SK-N-SH (cell line): ENCODE results near the gene AKAP12. TPM values are rescaled to one million over a fixed set of nuclear protein-coding genes. Genes with fewer than 3 reads are reported as not detected.
A peak's percentile ranks its signal among the peaks of the same experiment; 100 is the strongest.

Source experiments
- CTCF ChIA-PET: fragments of 300-600, 350-600 bp; formaldehyde crosslinking; extraction: SDS; loops from one replicate; lab custom pipeline; 2021; lab: Yijun Ruan, JAX
- POLR2A ChIA-PET: fragments of 350-600 bp; sonication (Branson Sonifier 250); formaldehyde crosslinking; extraction: SDS; loops from one replicate; lab custom pipeline; 2020; ENCODE audit warnings: antibody characterized with exemption, inconsistent platforms; lab: Yijun Ruan, JAX
- DNase-seq: peaks from one replicate; pipeline ENCODE4 v3.0.0; 2012
- H2AFZ ChIP-seq: fragments of 200-600 bp; sonication (generic); 2 replicates; pipeline ENCODE4 v1.8.1; 2016; ENCODE audit warnings: antibody characterized with exemption, mild to moderate bottlenecking, low read depth
- H3F3A ChIP-seq: fragments of 200-600 bp; sonication (generic); replicated peaks from 2 replicates; pipeline ENCODE3; 2016; ENCODE audit warnings: antibody characterized with exemption, mild to moderate bottlenecking; ENCODE audit not compliant: insufficient read depth
- H3K27ac ChIP-seq, 2 experiments: fragments of 200-500 bp in 1 of 2; fragments of 200-600 bp in 1 of 2; sonication (Bioruptor generic) in 1 of 2; sonication (generic), shearing (Covaris generic) in 1 of 2; 2 replicates each; pipeline versions ENCODE4 v1.5.1 to v1.6.1; 2014 to 2016; ENCODE audit warnings: low read depth in 2 of 2, inconsistent platforms in 1 of 2, low read length in 1 of 2, mild to moderate bottlenecking in 1 of 2, mixed read lengths in 1 of 2
- H3K27me3 ChIP-seq: fragments of 200-600 bp; sonication (generic), shearing (Covaris generic); 2 replicates; pipeline ENCODE4 v1.6.1; 2016; ENCODE audit warnings: mixed run types; ENCODE audit not compliant: insufficient read depth
- H3K36me3 ChIP-seq, 2 experiments: fragments of 200-500 bp in 1 of 2; fragments of 200-600 bp in 1 of 2; sonication (Bioruptor generic) in 1 of 2; sonication (generic) in 1 of 2; replicated peaks in 1 of 2; 2 replicates each; pipeline versions ENCODE3 to v1.5.1; 2014 to 2016; ENCODE audit warnings: low read length in 1 of 2, mild to moderate bottlenecking in 1 of 2; ENCODE audit not compliant: insufficient read depth in 2 of 2, control insufficient read depth in 1 of 2
- H3K4me1 ChIP-seq, 2 experiments: fragments of 200-500 bp in 1 of 2; fragments of 200-600 bp in 1 of 2; sonication (Bioruptor generic) in 1 of 2; sonication (generic), shearing (Covaris generic) in 1 of 2; 2 replicates each; pipeline versions ENCODE4 v1.5.1 to v1.6.1; 2014 to 2016; ENCODE audit warnings: low read depth in 1 of 2, low read length in 1 of 2, mixed run types in 1 of 2; ENCODE audit not compliant: insufficient read depth in 2 of 2, control insufficient read depth in 1 of 2
- H3K4me2 ChIP-seq: fragments of 200-600 bp; sonication (generic), shearing (Covaris generic); 2 replicates; pipeline ENCODE4 v1.6.1; 2017; ENCODE audit warnings: mixed run types
- H3K4me3 ChIP-seq, 2 experiments: fragments of 200-500 bp in 1 of 2; fragments of 200-600 bp in 1 of 2; sonication (Bioruptor generic) in 1 of 2; sonication (generic), shearing (Covaris generic) in 1 of 2; 2 replicates each; pipeline versions ENCODE4 v1.5.1 to v1.8.1; 2014 to 2016; ENCODE audit warnings: low read depth in 2 of 2, inconsistent platforms in 1 of 2, low read length in 1 of 2, mild to moderate bottlenecking in 1 of 2, mixed read lengths in 1 of 2, moderate library complexity in 1 of 2
- H3K79me2 ChIP-seq: fragments of 200-600 bp; sonication (generic); 2 replicates; pipeline ENCODE4 v1.8.1; 2017; ENCODE audit warnings: mild to moderate bottlenecking; ENCODE audit not compliant: insufficient read depth
- H3K9ac ChIP-seq: fragments of 200-600 bp; sonication (generic); 2 replicates; pipeline ENCODE4 v1.6.1; 2017; ENCODE audit warnings: mixed run types
- H3K9me2 ChIP-seq: fragments of 200-600 bp; sonication (generic); 2 replicates; pipeline ENCODE4 v1.6.1; 2017; ENCODE audit warnings: mixed run types
- H3K9me3 ChIP-seq: fragments of 200-600 bp; sonication (generic); 2 replicates; pipeline ENCODE4 v1.6.1; 2017; ENCODE audit warnings: mixed run types, mild to moderate bottlenecking, moderate library complexity
- H4K20me1 ChIP-seq: fragments of 200-600 bp; sonication (generic); 2 replicates; pipeline ENCODE4 v1.6.1; 2017; ENCODE audit warnings: mild to moderate bottlenecking, mixed run types; ENCODE audit not compliant: insufficient read depth
- CHD2 ChIP-seq: fragments of 150-350 bp; IDR thresholded peaks from 2 replicates; pipeline ENCODE4 v1.6.1; 2018; ENCODE audit warnings: low read length; ENCODE audit not compliant: partially characterized antibody
- CTCF ChIP-seq: fragments of 200-600 bp; sonication (generic); IDR thresholded peaks from 2 replicates; pipeline ENCODE4 v1.6.1; 2017; ENCODE audit warnings: antibody characterized with exemption, mild to moderate bottlenecking, moderate library complexity
- ELF1 ChIP-seq: IDR thresholded peaks from 2 replicates; pipeline ENCODE4 v1.4.0; 2012
- FOSL2 ChIP-seq: IDR thresholded peaks from 2 replicates; pipeline ENCODE4 v1.4.0; 2012; ENCODE audit warnings: low read depth, mild to moderate bottlenecking, moderate library complexity, borderline replicate concordance
- FOXM1 ChIP-seq: IDR thresholded peaks from 2 replicates; pipeline ENCODE4 v1.4.0; 2012; ENCODE audit warnings: low read depth, mild to moderate bottlenecking
- GABPA ChIP-seq: IDR thresholded peaks from 2 replicates; pipeline ENCODE4 v1.4.0; 2012; ENCODE audit warnings: low read depth, mild to moderate bottlenecking
- GATA2 ChIP-seq: sonication (generic); formaldehyde crosslinking; IDR thresholded peaks from 2 replicates; pipeline ENCODE4 v1.5.0; 2020; ENCODE audit warnings: mild to moderate bottlenecking, missing genetic modification reagents
- IRF3 ChIP-seq: fragments of 150-350 bp; IDR thresholded peaks from 2 replicates; pipeline ENCODE4 v1.6.1; 2016; ENCODE audit warnings: mild to moderate bottlenecking, low read depth, low read length
- JUND ChIP-seq: IDR thresholded peaks from 2 replicates; pipeline ENCODE4 v1.4.0; 2012
- MAX ChIP-seq: IDR thresholded peaks from 2 replicates; pipeline ENCODE4 v1.4.0; 2012; ENCODE audit warnings: low read depth
- MEF2A ChIP-seq: IDR thresholded peaks from 2 replicates; pipeline ENCODE4 v1.4.0; 2012; ENCODE audit warnings: low read depth, borderline replicate concordance
- MXI1 ChIP-seq: IDR thresholded peaks from 2 replicates; pipeline ENCODE4 v1.6.1; 2012; ENCODE audit warnings: mild to moderate bottlenecking, low read depth, low read length, improper control_type of control experiment
- NFIC ChIP-seq: IDR thresholded peaks from 2 replicates; pipeline ENCODE4 v1.4.0; 2012; ENCODE audit warnings: borderline replicate concordance
- NRF1 ChIP-seq: IDR thresholded peaks from 2 replicates; pipeline ENCODE4 v1.6.1; 2012; ENCODE audit warnings: low read depth, mild to moderate bottlenecking, low read length
- POLR2AphosphoS5 ChIP-seq: IDR thresholded peaks from 2 replicates; pipeline ENCODE4 v1.6.1; 2012; ENCODE audit warnings: low read depth, low read length
- RCOR1 ChIP-seq: fragments of 150-350 bp; IDR thresholded peaks from 2 replicates; pipeline ENCODE4 v1.6.1; 2017; ENCODE audit warnings: antibody characterized with exemption, low read length
- RFX5 ChIP-seq: IDR thresholded peaks from 2 replicates; pipeline ENCODE4 v1.6.1; 2012; ENCODE audit warnings: mild to moderate bottlenecking, improper control_type of control experiment, low read length
- TAF1 ChIP-seq: IDR thresholded peaks from 2 replicates; pipeline ENCODE4 v1.6.1; 2012; ENCODE audit warnings: low read depth, mild to moderate bottlenecking, low read length, moderate library complexity, borderline replicate concordance
- TEAD4 ChIP-seq: IDR thresholded peaks from 2 replicates; pipeline ENCODE4 v1.4.0; 2012; ENCODE audit warnings: mild to moderate bottlenecking, borderline replicate concordance; ENCODE audit not compliant: insufficient read depth
- YY1 ChIP-seq: IDR thresholded peaks from 2 replicates; pipeline ENCODE4 v1.4.0; 2012; ENCODE audit warnings: low read depth, mild to moderate bottlenecking
- WGBS: methylation state at CpG from one replicate; pipeline ENCODE4 v1.1.6; 2017; ENCODE audit warnings: low lambda C conversion rate; 5-methylcytosine and 5-hydroxymethylcytosine counted together
- polyA plus RNA-seq, 3 experiments: library from polyadenylated mRNA; depleted of rRNA; stranded (reverse); fragments of >200 nt; gene quantifications; 2 replicates each; pipeline ENCODE4 v1.2.3, GENCODE V29; 2012

Gene AKAP12
- polyA plus RNA-seq, 1 of the 3 experiments (the other 2 are of a cell fraction) = 46.5 TPM

- 68% methylated on average over 5 of the region's 5 CpGs for WGBS
- Histone ChIP-seq H3K4me2 (0 out of 2 replicates have a peak overlapping the region, but pooled peaks have one; percentile 83), H3K9me3 (no peaks in the 10 kb centered on the region), H3K27me3 (no peaks in the 10 kb centered on the region), H4K20me1 (peaks cover 20% of the 10 kb centered on the region; the same call in 1 of the 2 replicates), H3K36me3 (peaks cover 0 to 3% of the 10 kb centered on the region in 2 experiments), H3K27ac (no peak overlapping the region), H2AFZ (no peak overlapping the region), H3K4me1 (peaks cover 7 to 20% of the 10 kb centered on the region in 2 experiments; a peak in 3 of 4 replicates), H3K79me2 (peaks cover 71% of the 10 kb centered on the region), H3K9ac (no peak overlapping the region), H3F3A (peaks cover 14% of the 10 kb centered on the region), H3K4me3 (no peak overlapping the region; a peak in 1 of 4 replicates), H3K9me2 (no peaks in the 10 kb centered on the region)
- CTCF ChIA-PET = interaction anchor here (1.2 to 5.1 kb wide), 2 partner anchors 81 to 229 kb away, joined by 3 to 26 read pairs; no protein-coding TSS in a partner anchor
- no peak for DNase-seq
- TF ChIP-seq CHD2 (no peak), GATA2 (no peak), MEF2A (no peak), GABPA (no peak), TAF1 (no peak), MAX (no peak), IRF3 (no peak), FOSL2 (no peak), POLR2AphosphoS5 (no peak), YY1 (no peak), CTCF (no peak), ELF1 (no peak), NFIC (no peak), FOXM1 (no peak), RCOR1 (no peak)
- POLR2A ChIA-PET = no interaction called here
Observed at GRCh38 chr6:151243481-151243880, 3.7 kb downstream of the AKAP12 start.

GRCh38 chr6:151247490-151247889 is 7.7 kb downstream of the AKAP12 start:
- Histone ChIP-seq H3F3A (peaks cover 2% of the 10 kb centered on the region), H3K9me2 (no peaks in the 10 kb centered on the region), H3K4me1 (peaks cover 5 to 6% of the 10 kb centered on the region in 2 experiments; a peak in 3 of 4 replicates), H3K79me2 (peaks cover 91% of the 10 kb centered on the region), H3K4me2 (no peak overlapping the region), H2AFZ (no peak overlapping the region), H3K9ac (no peak overlapping the region), H3K36me3 (peaks cover 0 to 3% of the 10 kb centered on the region in 2 experiments), H3K27ac (no peak overlapping the region), H3K9me3 (no peaks in the 10 kb centered on the region), H3K27me3 (no peaks in the 10 kb centered on the region), H4K20me1 (peaks cover 14% of the 10 kb centered on the region; the same call in 1 of the 2 replicates), H3K4me3 (no peak overlapping the region)
- 98% methylated on average over 6 of the region's 6 CpGs for WGBS
- ChIA-PET CTCF (interaction anchor here (1.1 to 1.2 kb wide), 2 partner anchors 13 to 76 kb away, joined by 3 read pairs; no protein-coding TSS in a partner anchor), POLR2A (no interaction called here)
- no peak for DNase-seq
- no peak for TF ChIP-seq NRF1
- no peak for TF ChIP-seq RFX5
- no peak for TF ChIP-seq MXI1
- no peak for TF ChIP-seq YY1
- no peak for TF ChIP-seq RCOR1
- TF ChIP-seq CTCF = no peak
- TF ChIP-seq POLR2AphosphoS5 = no peak
- TF ChIP-seq FOXM1 = no peak
- TF ChIP-seq ELF1 = no peak
- TF ChIP-seq IRF3 = no peak
- TF ChIP-seq JUND = no peak
- no peak for TF ChIP-seq TEAD4
- TF ChIP-seq TAF1 = no peak
